BLaER1 (cell line): Measurements from ENCODE around the gene BTBD9.

Experiments
- H3K27ac ChIP-seq: shearing (Covaris generic); formaldehyde crosslinking; 2 replicates; pipeline ENCODE4 v1.8.1; 2022
- H3K27me3 ChIP-seq: shearing (Covaris generic); formaldehyde crosslinking; 2 replicates; pipeline ENCODE4 v1.8.1; 2022
- H3K36me3 ChIP-seq: shearing (Covaris generic); formaldehyde crosslinking; 2 replicates; pipeline ENCODE4 v1.8.1; 2022
- H3K4me1 ChIP-seq: shearing (Covaris generic); formaldehyde crosslinking; 2 replicates; pipeline ENCODE4 v1.8.1; 2022
- H3K4me2 ChIP-seq: shearing (Covaris generic); formaldehyde crosslinking; 2 replicates; pipeline ENCODE4 v1.8.1; 2022
- H3K4me3 ChIP-seq: shearing (Covaris generic); formaldehyde crosslinking; 2 replicates; pipeline ENCODE4 v1.8.1; 2022
- H3K9ac ChIP-seq: shearing (Covaris generic); formaldehyde crosslinking; 2 replicates; pipeline ENCODE4 v1.8.1; 2022
- H3K9me3 ChIP-seq: shearing (Covaris generic); formaldehyde crosslinking; 2 replicates; pipeline ENCODE4 v1.8.1; 2022
- H4K20me1 ChIP-seq: shearing (Covaris generic); formaldehyde crosslinking; 2 replicates; pipeline ENCODE4 v1.8.1; 2022
- Cebpa-rat ChIP-seq: shearing (Covaris generic); IDR thresholded peaks from 2 replicates; pipeline ENCODE4 v1.8.1; 2022

Gene BTBD9

DNA sequence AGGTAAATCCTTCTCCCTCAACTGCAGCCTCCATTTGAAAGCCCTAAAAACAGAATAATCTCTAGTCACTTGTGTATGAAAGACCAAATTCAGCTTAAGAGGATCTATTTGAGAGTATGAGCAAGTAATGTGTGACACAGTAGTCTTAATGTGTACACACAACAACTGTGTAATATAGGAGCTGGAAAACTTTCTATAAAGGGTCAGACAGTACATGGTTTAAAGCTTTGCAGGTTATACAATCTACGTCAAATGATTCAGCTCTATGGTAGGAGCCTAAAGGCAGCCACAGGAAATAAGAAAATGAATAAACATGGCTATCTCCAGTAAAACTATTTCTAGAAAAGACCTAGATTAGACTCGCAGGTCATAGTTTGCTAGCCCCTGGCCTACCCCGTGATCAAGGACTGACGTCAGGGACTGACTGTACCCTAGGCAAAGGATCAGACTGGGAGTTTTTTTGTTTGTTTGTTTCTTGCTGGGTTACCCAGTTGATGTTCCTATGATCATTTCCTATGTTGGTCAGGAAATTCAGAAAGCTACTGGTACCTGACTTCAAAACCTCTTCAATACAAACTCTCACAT lies 39.7 kb downstream of the BTBD9 start:
- Histone ChIP-seq H3K9ac (no peak overlapping the region), H3K27me3 (no peaks in the 10 kb centered on the region), H3K4me1 (no peaks in the 10 kb centered on the region), H3K36me3 (no peaks in the 10 kb centered on the region), H3K9me3 (no peaks in the 10 kb centered on the region), H4K20me1 (no peaks in the 10 kb centered on the region), H3K27ac (no peak overlapping the region), H3K4me3 (no peak overlapping the region), H3K4me2 (no peak overlapping the region)
- no peak for TF ChIP-seq Cebpa-rat

DNA sequence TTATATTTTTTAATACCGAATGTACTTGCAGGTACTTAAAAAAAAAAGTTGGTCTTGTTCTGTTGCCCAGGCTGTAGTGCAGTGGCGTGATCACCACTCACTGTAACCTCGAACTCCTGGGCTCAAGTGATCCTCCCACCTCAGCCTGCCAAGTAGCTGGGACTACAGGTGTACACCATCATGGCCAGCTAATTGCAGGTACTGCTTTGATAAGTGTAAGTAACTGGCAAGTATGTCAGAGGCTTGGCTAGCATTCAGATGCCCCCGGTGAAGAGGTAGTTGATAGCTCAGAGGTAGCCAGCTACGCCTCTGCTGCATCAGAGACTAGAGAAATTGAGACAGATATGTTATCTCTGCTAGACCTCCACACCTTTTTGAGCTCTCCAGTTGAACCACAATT lies 40.5 kb downstream of the BTBD9 start:
- Histone ChIP-seq H3K4me1 (no peaks in the 10 kb centered on the region), H3K9me3 (no peaks in the 10 kb centered on the region), H4K20me1 (no peaks in the 10 kb centered on the region), H3K4me3 (no peak overlapping the region), H3K27me3 (no peaks in the 10 kb centered on the region), H3K27ac (no peak overlapping the region), H3K4me2 (no peak overlapping the region), H3K36me3 (no peaks in the 10 kb centered on the region), H3K9ac (no peak overlapping the region)
- no peak for TF ChIP-seq Cebpa-rat

DNA sequence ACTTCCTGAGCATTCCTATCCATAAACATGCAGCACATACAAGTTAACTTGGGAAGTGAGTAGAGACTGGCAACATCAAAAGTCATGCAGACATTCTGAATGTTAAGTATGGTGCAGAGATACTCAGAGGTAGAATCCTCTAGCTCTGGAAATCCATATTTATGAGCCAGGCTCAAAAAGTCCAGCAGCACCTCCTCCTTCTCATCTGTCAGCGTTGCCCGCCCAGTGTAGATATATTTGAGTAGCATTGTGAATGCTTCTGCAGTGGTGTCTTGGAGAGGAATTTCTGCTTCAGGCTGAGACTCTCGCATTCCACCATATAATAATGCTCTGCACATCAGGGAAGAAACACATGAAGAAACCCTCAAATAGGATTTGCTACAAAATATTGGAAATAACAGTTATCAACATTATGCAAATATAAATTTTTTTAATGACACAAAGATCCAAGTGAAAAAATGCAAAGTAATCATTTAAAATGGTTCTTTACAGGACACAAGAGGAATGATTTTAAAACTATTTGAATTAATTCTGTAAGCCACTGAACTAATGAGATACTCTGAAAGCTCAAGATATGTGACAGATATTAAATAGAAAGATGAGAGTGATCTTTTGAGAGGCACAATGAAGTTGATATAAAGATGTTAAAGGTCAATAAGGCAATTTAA lies 45.6 kb downstream of the BTBD9 start:
- Histone ChIP-seq H3K4me3 (no peak overlapping the region), H3K9me3 (no peaks in the 10 kb centered on the region), H3K4me1 (no peaks in the 10 kb centered on the region), H4K20me1 (no peaks in the 10 kb centered on the region), H3K27ac (no peak overlapping the region), H3K36me3 (peaks cover 13% of the 10 kb centered on the region; the same call in 1 of the 2 replicates), H3K4me2 (no peak overlapping the region), H3K27me3 (no peaks in the 10 kb centered on the region), H3K9ac (no peak overlapping the region)
- no peak for TF ChIP-seq Cebpa-rat

DNA sequence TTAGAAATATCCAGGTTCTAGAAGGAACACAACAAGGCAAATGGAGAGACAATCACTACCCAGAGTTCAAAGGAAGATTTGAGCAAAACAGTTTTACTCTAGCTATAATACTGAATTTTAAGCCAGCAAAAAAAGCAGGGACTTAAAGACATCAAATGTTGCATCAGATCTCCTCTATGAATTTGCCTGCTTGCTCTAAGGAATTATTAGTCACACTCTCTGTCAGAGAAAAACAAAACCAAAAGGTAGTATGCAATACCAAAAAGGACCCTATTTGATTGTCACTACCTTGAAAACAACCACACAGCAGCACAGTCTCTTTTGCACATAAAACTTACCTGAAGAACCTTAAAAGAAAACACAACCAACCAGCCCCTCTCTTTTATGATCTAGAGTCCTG lies 46.3 kb downstream of the BTBD9 start:
- Histone ChIP-seq H3K27me3 (no peaks in the 10 kb centered on the region), H4K20me1 (no peaks in the 10 kb centered on the region), H3K36me3 (peaks cover 13% of the 10 kb centered on the region; the same call in 1 of the 2 replicates), H3K9ac (no peak overlapping the region), H3K4me2 (no peak overlapping the region), H3K27ac (no peak overlapping the region), H3K4me1 (no peaks in the 10 kb centered on the region), H3K9me3 (no peaks in the 10 kb centered on the region), H3K4me3 (no peak overlapping the region)
- TF ChIP-seq Cebpa-rat: no peak

DNA sequence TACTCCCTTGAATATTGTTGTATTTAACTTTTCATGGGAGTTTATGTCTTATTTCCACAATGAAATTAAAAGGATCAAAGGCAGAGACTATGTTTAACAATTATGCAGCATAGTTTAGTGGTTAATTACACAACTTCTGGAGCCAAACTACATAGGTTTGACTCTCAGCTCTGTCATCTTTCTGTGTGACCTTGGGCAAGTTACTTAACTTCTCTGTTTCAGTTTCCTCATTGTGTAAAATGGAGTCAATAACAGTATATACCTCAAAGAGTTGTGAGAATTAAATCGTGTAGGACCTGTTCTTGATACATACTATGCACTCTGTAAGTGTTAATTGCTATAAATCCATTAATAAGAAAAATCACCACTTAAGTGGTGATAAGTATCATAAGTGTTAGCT lies 48.3 kb downstream of the BTBD9 start:
- Histone ChIP-seq H3K9ac (no peak overlapping the region), H3K4me3 (no peak overlapping the region), H3K27me3 (no peaks in the 10 kb centered on the region), H4K20me1 (no peaks in the 10 kb centered on the region), H3K4me1 (no peaks in the 10 kb centered on the region), H3K4me2 (no peak overlapping the region), H3K36me3 (peaks cover 13% of the 10 kb centered on the region; the same call in 1 of the 2 replicates), H3K27ac (no peak overlapping the region), H3K9me3 (no peaks in the 10 kb centered on the region)
- no peak for TF ChIP-seq Cebpa-rat

DNA sequence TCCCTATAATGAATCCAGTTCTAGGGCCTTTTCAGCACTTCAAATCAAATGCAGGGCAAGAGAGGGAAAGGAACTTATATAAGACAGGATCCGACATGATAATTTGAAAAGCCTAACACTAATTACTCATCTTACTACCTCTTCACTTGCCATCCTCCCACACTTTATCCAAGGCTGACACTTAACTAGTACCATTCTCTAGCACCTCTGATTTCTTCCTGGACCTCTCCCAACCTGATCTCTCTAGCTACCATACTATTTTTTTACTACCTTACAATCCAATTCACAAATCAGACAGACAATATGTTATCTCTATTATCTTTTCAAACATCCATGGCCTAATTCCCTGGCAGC lies 50.4 kb downstream of the BTBD9 start:
- Histone ChIP-seq H3K4me2 (no peak overlapping the region), H3K4me3 (no peak overlapping the region), H3K4me1 (no peaks in the 10 kb centered on the region), H3K9ac (no peak overlapping the region), H3K27me3 (no peaks in the 10 kb centered on the region), H3K27ac (no peak overlapping the region), H3K9me3 (no peaks in the 10 kb centered on the region), H4K20me1 (no peaks in the 10 kb centered on the region), H3K36me3 (peaks cover 13% of the 10 kb centered on the region; the same call in 1 of the 2 replicates)
- no peak for TF ChIP-seq Cebpa-rat

- Histone ChIP-seq H3K36me3 (peaks cover 13% of the 10 kb centered on the region; the same call in 1 of the 2 replicates), H3K9ac (no peak overlapping the region), H3K4me1 (no peaks in the 10 kb centered on the region), H4K20me1 (no peaks in the 10 kb centered on the region), H3K27me3 (no peaks in the 10 kb centered on the region), H3K9me3 (no peaks in the 10 kb centered on the region), H3K4me3 (no peak overlapping the region), H3K4me2 (no peak overlapping the region), H3K27ac (no peak overlapping the region)
- TF ChIP-seq Cebpa-rat: no peak
Measured at GRCh38 chr6:38588631-38589366, 50.9 kb downstream of the BTBD9 start.

DNA sequence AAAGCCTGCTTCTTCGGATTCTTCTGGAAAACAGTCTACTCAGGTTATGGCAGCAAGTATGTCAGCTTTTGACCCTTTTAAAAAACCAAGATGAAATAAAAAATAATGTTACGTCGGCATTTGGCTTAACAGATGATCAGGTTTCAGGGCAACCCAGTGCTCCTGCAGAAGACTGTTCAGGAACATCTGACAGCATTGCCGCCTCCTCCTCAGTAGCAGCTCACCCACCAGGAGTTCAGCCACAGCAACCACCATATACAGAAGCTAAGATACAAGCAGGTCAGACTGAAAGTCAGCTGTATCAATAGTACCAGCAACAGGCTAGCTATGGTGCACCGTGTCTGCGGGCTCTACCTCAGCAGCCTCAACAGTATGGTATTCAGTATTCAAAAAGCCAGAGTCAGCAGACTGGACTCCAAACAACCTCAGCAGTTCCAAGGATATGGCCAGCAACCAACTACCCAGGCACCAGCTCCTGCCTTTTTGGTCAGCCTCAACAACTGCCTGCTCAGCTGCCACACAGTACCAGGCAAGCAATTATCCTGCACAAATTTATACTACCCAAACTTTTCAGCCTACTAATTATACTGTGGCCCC lies 51.9 kb downstream of the BTBD9 start:
- Histone ChIP-seq H3K4me2 (no peak overlapping the region), H4K20me1 (no peaks in the 10 kb centered on the region), H3K36me3 (peaks cover 13% of the 10 kb centered on the region; the same call in 1 of the 2 replicates), H3K27me3 (no peaks in the 10 kb centered on the region), H3K9me3 (no peaks in the 10 kb centered on the region), H3K9ac (no peak overlapping the region), H3K4me3 (no peak overlapping the region), H3K27ac (no peak overlapping the region), H3K4me1 (no peaks in the 10 kb centered on the region)
- TF ChIP-seq Cebpa-rat: no peak

- no peak for TF ChIP-seq Cebpa-rat
- H3K27ac ChIP-seq: no peak overlapping the region
- no peak overlapping the region for H3K4me2 ChIP-seq
Measured at GRCh38 chr6:38586992-38587391, 52.7 kb downstream of the BTBD9 start.

DNA sequence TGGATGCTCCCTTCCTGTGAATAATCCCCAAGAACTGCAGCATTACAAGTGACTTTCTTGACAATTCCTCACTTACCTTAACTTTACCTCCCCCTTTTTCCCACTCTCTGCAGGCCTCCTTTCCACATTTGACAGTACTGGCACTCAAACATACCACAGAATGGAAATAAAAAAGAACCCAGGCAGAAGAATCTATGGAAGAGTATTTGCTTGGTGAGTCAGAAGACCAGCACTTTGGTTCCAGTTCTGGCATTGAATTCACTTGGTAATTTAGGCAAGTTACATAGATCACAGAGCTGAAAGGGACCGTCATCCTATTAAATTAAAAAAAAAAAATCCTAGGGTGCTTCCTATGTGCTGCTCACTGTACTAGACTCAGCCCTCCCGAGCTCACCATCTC lies 55.0 kb downstream of the BTBD9 start:
- no peaks in the 10 kb centered on the region for H3K4me1 ChIP-seq
- H3K4me3 ChIP-seq: no peak overlapping the region
- no peaks in the 10 kb centered on the region for H3K9me3 ChIP-seq
- H3K9ac ChIP-seq: no peak overlapping the region
- H3K27me3 ChIP-seq: no peaks in the 10 kb centered on the region
- no peak overlapping the region for H3K4me2 ChIP-seq
- H3K27ac ChIP-seq: no peak overlapping the region
- H3K36me3 ChIP-seq: no peaks in the 10 kb centered on the region
- H4K20me1 ChIP-seq: no peaks in the 10 kb centered on the region
- TF ChIP-seq Cebpa-rat: no peak

More at GRCh38 chr6:38586992-38587391, 52.7 kb downstream of the BTBD9 start:
- no peaks in the 10 kb centered on the region for H3K4me1 ChIP-seq
- H3K9me3 ChIP-seq: no peaks in the 10 kb centered on the region
- no peak overlapping the region for H3K4me3 ChIP-seq
- peaks cover 7% of the 10 kb centered on the region; the same call in 1 of the 2 replicates for H3K36me3 ChIP-seq
- H3K27me3 ChIP-seq: no peaks in the 10 kb centered on the region
- no peaks in the 10 kb centered on the region for H4K20me1 ChIP-seq
- no peak overlapping the region for H3K9ac ChIP-seq
